ELF-1 (cell line): ENCODE results near the gene STK11IP.
"Not testable (repeated sequence)": the region's sequence is repeated elsewhere in the genome, so short reads cannot be mapped to it uniquely, and the experiment has no call there.

Experiments used
- DNase-seq: peaks from one replicate; pipeline ENCODE4 v3.0.0-alpha.2; 2016; ENCODE audit warnings: low read depth, low spot score

The STK11IP gene

GRCh38 chr2:219634951-219635751 lies 37.5 kb downstream of the STK11IP start:
- no peak for DNase-seq

DNA sequence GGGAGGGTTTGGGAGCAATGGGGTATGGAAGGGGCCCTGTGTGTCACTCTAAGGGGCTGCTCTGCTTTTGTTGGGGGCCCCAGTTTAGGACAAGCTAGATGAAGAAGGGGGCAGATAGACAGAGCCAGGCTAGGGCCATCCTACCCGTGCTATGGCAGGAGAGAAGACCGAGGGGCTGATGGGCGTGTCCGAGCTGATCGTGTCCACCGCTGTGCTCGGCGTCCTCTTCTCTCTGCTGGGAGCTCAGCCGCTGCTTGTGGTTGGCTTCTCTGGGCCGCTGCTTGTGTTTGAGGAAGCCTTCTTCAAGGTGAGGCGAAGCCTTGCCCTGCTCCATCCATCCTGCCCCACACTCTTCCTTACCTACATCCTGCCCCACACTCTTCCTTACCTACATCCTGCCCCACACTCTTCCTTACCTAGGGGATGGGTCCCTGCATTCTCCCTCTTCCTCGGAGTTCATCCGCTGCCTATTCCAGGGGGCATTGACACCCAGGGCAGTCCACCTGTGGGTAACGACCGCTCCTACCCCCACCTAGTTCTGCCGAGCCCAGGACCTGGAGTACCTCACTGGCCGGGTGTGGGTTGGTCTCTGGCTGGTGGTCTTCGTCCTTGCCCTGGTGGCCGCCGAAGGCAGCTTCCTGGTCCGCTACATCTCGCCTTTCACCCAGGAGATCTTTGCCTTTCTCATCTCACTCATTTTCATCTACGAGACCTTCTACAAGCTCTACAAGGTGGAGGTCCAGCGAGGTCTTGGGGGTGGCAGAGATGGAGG lies 38.7 kb downstream of the STK11IP start:
- no peak for DNase-seq

GRCh38 chr2:219636941-219637841 lies 39.5 kb downstream of the STK11IP start:
- no peak for DNase-seq

- no peak for DNase-seq
Measured at GRCh38 chr2:219637842-219638185, 40.2 kb downstream of the STK11IP start.

GRCh38 chr2:219638217-219638947 lies 40.7 kb downstream of the STK11IP start:
- no peak for DNase-seq

DNA sequence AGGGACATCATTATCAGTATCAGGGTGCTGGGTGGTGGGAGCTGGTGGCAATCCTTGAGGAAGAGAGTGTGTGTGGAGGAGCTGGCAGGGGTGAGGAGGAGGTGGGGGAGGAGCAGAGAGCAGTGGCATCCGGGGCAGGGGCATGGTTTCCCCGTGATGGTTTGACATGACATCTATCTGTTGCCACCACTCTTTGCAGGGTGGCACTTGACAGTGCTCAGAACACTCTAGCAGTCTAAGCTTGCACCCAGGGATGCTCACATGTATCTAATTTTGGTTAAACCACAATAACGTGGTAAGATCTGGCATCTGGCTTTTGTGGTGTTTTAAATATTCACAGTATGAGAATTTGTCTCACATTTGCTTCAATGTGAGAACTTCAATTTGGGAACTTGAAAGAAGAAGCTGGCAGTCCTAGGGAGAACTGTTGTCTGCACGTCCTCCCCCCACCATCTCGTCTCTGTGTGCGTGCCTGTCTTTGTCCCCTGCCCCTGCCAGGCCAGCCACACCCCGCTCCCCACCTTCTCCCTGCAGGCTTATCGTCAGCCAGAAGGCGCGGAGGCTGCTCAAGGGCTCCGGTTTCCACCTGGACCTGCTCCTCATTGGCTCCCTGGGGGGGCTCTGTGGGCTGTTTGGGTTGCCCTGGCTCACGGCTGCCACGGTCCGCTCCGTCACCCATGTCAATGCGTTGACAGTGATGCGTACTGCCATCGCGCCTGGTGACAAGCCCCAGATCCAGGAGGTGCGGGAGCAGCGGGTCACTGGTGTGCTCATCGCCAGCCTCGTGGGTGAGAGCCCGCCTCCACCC lies 41.5 kb downstream of the STK11IP start:
- no peak for DNase-seq

DNA sequence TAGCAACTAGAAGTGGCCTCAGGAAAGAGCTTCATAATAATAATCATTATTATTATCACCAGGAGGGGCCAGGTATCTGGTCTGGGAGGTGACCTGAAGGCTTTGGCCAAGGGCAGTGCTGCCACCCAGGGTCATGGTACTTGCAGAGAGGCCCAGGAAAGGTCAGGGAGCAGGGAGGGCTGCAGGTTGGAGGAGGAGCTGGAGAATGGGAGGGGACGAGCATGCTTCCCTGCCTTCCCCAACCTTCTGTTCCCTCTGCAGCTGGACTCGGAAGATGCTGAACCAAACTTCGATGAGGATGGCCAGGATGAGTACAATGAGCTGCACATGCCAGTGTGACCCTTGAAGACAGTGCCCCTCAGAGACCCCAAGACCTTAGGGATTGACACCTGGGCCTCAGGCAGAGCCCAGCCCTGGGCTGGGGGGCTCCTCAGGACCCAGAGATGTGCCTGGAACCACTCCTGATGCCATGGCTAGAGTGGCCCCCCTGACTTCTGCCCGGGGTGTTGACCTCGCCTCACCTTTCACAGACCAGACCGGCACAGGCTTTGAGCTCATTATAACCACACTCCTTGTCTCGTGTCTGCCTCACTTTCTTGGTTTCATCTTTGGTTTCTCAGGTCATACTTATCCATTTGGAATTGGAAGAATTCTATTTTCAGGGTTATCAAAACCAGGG lies 43.9 kb downstream of the STK11IP start:
- no peak for DNase-seq

DNA sequence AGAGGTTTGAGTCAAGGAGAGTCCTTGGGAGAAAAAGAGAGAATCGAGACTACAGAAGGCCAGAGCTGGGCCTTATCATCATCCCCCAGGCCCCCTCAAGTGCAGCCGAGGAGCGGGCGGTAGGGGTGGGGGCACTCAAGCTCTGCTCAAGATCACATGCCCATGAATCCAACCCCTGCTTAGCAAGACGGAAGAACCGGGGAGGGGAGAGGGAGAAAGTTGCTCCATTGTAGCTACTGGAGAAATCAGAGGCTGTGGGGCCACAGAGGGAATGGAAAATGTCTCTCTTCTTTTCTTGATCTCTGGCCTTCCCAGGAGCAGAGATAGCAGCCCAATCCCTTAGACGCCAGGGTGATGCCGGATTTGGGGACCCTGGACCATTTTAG lies 44.4 kb downstream of the STK11IP start:
- DNase-seq: no peak

DNA sequence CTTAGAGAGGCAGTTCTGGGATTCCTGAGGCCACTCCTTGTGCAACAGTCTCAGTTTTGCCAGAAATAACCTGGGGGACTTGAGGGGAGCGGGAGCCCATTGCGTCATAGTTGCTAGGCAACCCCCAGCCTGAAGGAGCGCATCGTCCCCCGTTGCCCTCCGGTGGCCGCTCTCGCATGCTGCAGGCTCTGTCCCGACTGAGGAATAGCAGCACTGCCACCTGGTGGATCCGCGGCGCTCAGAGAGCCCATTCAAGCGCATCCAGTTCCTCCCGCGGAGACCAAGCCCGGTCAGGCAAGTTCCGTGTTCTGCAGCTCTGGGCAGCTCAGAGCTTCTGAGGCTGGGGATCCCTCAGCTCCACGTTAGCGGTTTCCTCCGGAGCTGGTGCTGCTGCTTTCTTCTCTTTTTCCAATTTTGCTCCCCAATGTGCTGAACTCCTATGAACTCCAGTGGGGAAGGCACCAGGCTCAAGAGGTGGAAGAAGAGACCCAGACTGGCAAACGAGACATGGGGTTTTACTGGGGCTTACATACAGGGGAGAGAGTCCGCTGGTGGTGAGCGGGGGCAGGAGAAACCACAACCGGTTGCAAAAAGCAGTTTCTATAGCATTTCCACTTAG lies 44.9 kb downstream of the STK11IP start:
- DNase-seq: peak; percentile 98

DNA sequence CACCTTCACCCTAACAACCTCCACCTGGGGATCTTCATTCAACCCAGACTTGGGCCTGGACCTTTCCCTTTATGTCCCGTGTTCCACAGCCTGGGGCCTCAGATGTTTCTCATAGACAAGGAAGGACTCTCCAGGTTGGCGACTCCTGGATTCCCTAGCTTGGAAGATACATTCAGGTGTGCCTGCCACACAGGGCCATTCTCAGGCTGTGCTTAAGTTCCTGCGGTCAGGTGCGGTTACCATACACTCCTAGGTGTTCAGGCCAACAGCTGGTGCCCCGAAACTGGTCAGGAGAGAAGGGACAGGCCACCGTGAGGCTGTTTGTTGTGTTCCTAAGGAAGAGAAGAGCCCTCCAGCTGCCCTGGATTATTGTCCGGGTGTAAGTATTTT lies 45.4 kb downstream of the STK11IP start:
- no peak for DNase-seq

DNA sequence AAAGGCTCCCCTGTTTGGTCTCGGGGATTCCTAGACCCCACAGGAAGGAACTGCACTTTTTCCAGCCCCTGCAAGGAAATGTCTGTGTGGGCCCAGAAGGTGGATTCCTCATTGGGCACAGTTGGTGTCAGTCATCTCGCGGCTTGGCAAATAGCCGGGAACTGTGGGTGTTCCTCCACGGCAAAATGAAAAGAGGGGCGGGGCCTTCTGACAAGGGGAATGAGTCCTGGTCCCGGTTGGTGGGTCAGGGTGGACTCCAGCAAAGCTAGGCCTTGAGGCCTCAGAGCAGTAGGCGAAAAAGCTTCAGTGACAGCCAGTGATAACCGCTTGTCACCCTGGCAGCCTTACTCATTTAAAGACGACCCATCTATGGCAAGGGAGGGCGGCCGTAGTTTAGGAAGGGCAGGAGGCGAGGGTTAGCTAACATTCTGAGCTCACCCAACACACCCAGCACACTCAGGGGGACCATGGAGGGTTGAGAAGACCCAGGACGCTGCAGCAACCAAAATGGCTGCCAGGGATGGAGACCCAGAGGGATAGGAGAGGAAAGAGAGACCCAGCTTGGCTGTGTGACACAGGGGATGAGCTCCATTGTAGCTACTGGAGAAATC lies 46.2 kb downstream of the STK11IP start:
- DNase-seq: no peak

DNA sequence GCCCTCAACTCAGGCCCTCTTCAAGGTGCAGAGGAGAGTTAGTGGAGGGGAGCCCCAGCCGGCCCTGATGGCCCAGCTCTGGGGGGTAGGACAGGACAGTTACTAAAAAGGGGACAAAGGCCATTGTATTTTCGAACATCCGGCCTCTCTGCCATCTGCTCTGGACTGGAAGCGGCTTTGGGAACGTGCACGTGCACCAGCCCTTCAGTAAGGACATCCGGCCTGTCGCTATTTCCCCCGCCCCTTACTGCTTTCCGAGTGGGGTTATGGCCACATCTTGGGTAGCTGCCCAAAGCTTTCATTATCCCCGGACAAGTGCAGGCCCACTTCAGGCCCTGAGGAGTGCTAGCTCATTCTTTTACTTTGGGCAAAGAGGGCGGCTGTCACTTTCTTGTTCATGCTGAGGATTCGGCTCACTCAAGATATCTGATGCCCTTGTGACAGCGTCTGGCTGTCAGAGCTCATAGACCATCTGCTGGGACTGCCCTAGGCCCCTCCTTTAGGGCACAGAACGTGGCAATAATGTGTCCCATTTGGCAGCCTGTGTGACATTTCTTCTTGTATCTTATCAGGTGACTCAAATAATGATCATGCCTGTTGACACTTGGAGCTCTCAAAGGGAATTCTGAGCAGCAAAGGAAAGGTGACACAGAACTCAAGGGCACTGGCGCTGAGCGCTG lies 47.3 kb downstream of the STK11IP start:
- no peak for DNase-seq

DNA sequence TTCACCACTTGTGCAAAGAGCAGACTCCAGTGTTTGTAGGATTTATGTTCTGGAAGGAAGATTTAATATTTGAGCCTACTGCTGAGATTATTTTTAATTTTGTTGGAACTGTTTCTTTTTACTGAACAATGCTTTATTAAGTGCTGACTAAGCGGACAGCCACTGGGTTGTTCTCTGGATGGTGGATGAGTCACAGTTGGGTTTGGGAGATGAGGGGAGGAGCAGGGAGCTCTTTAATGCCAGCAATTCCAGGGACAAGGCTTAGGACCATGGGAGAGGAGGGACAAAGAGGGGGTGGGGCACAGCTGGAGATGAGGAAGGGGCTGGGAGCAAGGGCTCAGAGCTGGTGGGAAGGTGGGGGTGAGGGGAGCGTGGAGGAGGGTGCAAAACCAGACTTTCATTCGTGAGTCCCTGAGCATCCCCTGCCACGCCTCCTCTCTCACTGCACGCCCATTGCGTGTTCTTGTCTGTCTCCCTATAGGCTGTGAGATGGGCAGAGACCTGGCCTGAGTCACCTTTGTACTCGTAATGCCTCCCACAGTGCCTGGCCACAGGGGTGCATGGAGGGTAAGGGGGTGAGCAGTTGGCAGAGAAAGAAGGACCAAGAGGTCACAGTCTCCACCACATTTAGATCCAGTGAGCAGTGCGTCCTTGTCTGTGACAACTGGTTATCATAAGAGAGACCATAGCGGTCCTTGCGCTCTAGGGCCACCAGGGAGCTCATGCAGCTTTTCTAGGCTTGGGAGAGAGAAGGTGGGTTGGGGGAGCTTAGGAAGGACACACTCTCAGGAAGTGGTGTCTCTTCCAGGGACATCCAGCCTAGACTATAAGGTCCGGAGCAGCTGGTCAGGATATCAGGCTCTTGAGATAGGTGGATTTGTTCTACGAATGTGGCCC lies 48.2 kb downstream of the STK11IP start:
- peak; percentile 68 for DNase-seq

- no peak for DNase-seq
Measured at GRCh38 chr2:219648176-219648575, 50.5 kb downstream of the STK11IP start.

GRCh38 chr2:219648963-219649362 lies 51.3 kb downstream of the STK11IP start:
- DNase-seq: no peak

DNA sequence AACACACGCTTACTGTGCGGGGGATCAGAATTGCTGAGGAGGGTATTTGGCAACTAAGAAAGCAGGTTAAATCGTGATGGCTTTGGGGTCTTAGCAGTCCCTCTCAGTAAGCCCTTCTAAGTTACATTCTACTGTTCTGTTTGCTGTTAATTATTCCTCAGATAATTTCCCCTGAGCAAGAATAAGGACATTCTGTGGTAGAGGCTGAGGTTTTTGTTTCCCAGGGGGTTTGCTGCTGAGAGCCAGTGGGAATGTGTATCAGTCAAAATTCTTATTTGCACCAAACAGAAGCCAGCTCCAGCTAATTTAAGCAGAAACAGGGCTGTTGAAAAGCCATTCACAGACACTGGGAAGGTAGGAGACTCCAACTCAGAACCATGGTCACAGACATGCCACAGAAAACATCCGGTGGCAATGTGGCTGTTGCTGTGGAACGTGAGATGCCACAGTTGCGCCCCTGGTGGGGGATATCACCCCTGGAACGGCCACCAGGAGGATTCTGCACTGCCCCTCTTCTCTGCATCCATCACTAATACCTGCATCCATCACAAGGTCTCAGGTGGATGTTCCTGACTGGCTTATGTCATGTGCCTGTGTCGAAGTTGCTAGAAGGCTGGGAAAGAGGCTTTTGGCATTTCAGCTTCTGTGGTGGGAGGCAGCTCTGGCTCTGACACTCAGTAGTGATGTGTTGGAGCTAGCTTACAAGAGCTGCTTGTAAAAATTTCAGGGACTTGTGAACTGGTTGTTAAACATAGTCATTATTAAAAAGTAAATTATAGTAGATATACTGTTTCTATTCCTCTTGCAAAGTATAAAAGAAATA lies 53.0 kb downstream of the STK11IP start:
- no peak for DNase-seq

DNA sequence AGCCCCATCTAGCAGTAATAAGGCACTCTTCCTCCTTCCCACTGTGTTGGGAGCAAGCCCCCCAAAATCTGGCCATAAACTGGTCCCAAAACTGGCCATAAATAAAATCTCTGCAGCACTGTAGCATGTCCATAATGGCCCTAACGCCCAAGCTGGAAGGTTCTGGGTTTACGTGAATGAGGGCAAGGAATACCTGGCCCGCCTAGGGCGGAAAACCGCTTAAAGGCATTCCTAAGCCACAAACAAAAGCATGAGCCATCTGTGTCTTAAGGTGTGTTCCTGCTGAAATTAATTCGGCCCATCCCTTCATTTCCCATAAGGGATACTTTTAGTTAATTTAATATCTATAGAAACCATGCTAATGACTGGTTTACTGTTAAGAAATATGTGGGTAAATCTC lies 54.0 kb downstream of the STK11IP start:
- DNase-seq: not testable (repeated sequence)
